H9 (cell line): Measurements from ENCODE around the gene PIGL. TPM values are rescaled to one million over a fixed set of nuclear protein-coding genes. Genes with fewer than 3 reads are reported as not detected.

Experiments used
- DNase-seq: peaks from one replicate; pipeline ENCODE4 v3.0.0-alpha.2; 2017
- H2AFZ ChIP-seq: one replicate; pipeline ENCODE4 v1.6.1; 2013; ENCODE audit warnings: mild to moderate bottlenecking, low read length, control low read depth, moderate library complexity
- H2AK5ac ChIP-seq: 2 replicates; pipeline ENCODE4 v1.6.1; 2013; ENCODE audit warnings: low read length, control low read depth, mixed read lengths; ENCODE audit not compliant: insufficient read length
- H2BK120ac ChIP-seq: one replicate; pipeline ENCODE4 v1.6.1; 2013; ENCODE audit warnings: low read depth, mild to moderate bottlenecking, low read length, control low read depth, inconsistent platforms; ENCODE audit not compliant: poor library complexity, severe bottlenecking
- H2BK12ac ChIP-seq: 2 replicates; pipeline ENCODE4 v1.6.1; 2013; ENCODE audit warnings: low read length, control low read depth, mixed read lengths, low read depth; ENCODE audit not compliant: insufficient read length
- H2BK15ac ChIP-seq: 2 replicates; pipeline ENCODE4 v1.6.1; 2013; ENCODE audit warnings: low read depth, low read length, control low read depth
- H2BK20ac ChIP-seq: one replicate; pipeline ENCODE4 v1.6.1; 2013; ENCODE audit warnings: low read depth, mild to moderate bottlenecking, low read length, control low read depth, inconsistent platforms; ENCODE audit not compliant: poor library complexity, severe bottlenecking
- H2BK5ac ChIP-seq: 2 replicates; pipeline ENCODE4 v1.6.1; 2013; ENCODE audit warnings: low read length, control low read depth, mixed read lengths; ENCODE audit not compliant: insufficient read length
- H3K14ac ChIP-seq: 2 replicates; pipeline ENCODE4 v1.6.1; 2013; ENCODE audit warnings: low read length, control low read depth; ENCODE audit not compliant: insufficient read depth
- H3K18ac ChIP-seq: 2 replicates; pipeline ENCODE4 v1.6.1; 2013; ENCODE audit warnings: low read depth, mild to moderate bottlenecking, mixed read lengths, low read length, control low read depth; ENCODE audit not compliant: insufficient read length
- H3K23ac ChIP-seq: 2 replicates; pipeline ENCODE4 v1.6.1; 2013; ENCODE audit warnings: low read length, control low read depth, mixed read lengths, low read depth; ENCODE audit not compliant: insufficient read length
- H3K23me2 ChIP-seq: 2 replicates; pipeline ENCODE4 v1.6.1; 2013; ENCODE audit warnings: low read depth, mild to moderate bottlenecking, mixed read lengths, low read length, control low read depth; ENCODE audit not compliant: insufficient read length, poor library complexity, severe bottlenecking
- H3K27ac ChIP-seq: 2 replicates; pipeline ENCODE4 v1.5.1; 2013; ENCODE audit warnings: low read length, control low read depth, mixed read lengths, low read depth; ENCODE audit not compliant: insufficient read length
- H3K27me3 ChIP-seq: 2 replicates; pipeline ENCODE4 v1.6.1; 2013; ENCODE audit warnings: low read length, control low read depth, inconsistent platforms; ENCODE audit not compliant: insufficient read depth
- H3K4ac ChIP-seq: 2 replicates; pipeline ENCODE4 v1.6.1; 2013; ENCODE audit warnings: low read depth, mild to moderate bottlenecking, control low read depth, inconsistent platforms, low read length, moderate library complexity
- H3K4me1 ChIP-seq: 2 replicates; pipeline ENCODE4 v1.6.1; 2013; ENCODE audit warnings: low read length, control low read depth, inconsistent platforms; ENCODE audit not compliant: insufficient read depth
- H3K4me2 ChIP-seq: 2 replicates; pipeline ENCODE4 v1.6.1; 2013; ENCODE audit warnings: low read length, control low read depth, mixed read lengths; ENCODE audit not compliant: insufficient read length, insufficient read depth
- H3K56ac ChIP-seq: 2 replicates; pipeline ENCODE4 v1.6.1; 2013; ENCODE audit warnings: low read depth, mild to moderate bottlenecking, mixed read lengths, low read length, control low read depth; ENCODE audit not compliant: insufficient read length
- H3K79me1 ChIP-seq: 2 replicates; pipeline ENCODE4 v1.6.1; 2013; ENCODE audit warnings: low read depth, mild to moderate bottlenecking, moderate library complexity, low read length, control low read depth, inconsistent platforms; ENCODE audit not compliant: insufficient read depth, poor library complexity, severe bottlenecking
- H3K79me2 ChIP-seq: 2 replicates; pipeline ENCODE4 v1.6.1; 2013; ENCODE audit warnings: low read length, control low read depth, inconsistent platforms; ENCODE audit not compliant: insufficient read depth
- H3K9ac ChIP-seq: 2 replicates; pipeline ENCODE4 v1.6.1; 2013; ENCODE audit warnings: low read length, control low read depth, mixed read lengths; ENCODE audit not compliant: insufficient read length; ENCODE audit errors: extremely low read depth
- H3K9me3 ChIP-seq: one replicate; pipeline ENCODE4 v1.6.1; 2013; ENCODE audit warnings: low read depth, low read length, inconsistent platforms; ENCODE audit not compliant: control insufficient read depth
- H3T11ph ChIP-seq: one replicate; pipeline ENCODE4 v1.6.1; 2013; ENCODE audit warnings: mild to moderate bottlenecking, low read length, control low read depth, inconsistent platforms
- H4K20me1 ChIP-seq: one replicate; pipeline ENCODE4 v1.6.1; 2013; ENCODE audit not compliant: control insufficient read depth, insufficient read length, insufficient read depth
- H4K5ac ChIP-seq: 2 replicates; pipeline ENCODE4 v1.6.1; 2013; ENCODE audit warnings: low read depth, mild to moderate bottlenecking, mixed read lengths, low read length, control low read depth; ENCODE audit not compliant: insufficient read length
- H4K8ac ChIP-seq: replicated peaks from 2 replicates; pipeline ENCODE4 v1.6.1; 2013; ENCODE audit warnings: low read length, control low read depth, mixed read lengths, low read depth; ENCODE audit not compliant: insufficient read length
- H4K91ac ChIP-seq: 2 replicates; pipeline ENCODE4 v1.6.1; 2013; ENCODE audit warnings: low read depth, mild to moderate bottlenecking, moderate library complexity, mixed read lengths, low read length, control low read depth; ENCODE audit not compliant: insufficient read length
- H3K27ac Mint-ChIP-seq, 3 experiments: 2 replicates in 2 of 3; 3 replicates in 1 of 3; pipeline ENCODE4 v1.8.0; 2020 to 2021; ENCODE audit warnings: mixed read lengths in 3 of 3, mild to moderate bottlenecking in 1 of 3, moderate library complexity in 1 of 3
- H3K27me3 Mint-ChIP-seq: 2 replicates; pipeline ENCODE4 v1.8.0; 2021; ENCODE audit warnings: low read depth, mild to moderate bottlenecking, moderate library complexity, mixed read lengths
- H3K36me3 Mint-ChIP-seq, 3 experiments: 2 replicates in 2 of 3; 3 replicates in 1 of 3; pipeline ENCODE4 v1.8.0; 2020 to 2021; ENCODE audit warnings: low read depth in 3 of 3, mixed read lengths in 3 of 3; ENCODE audit not compliant: insufficient read depth in 1 of 3
- H3K4me1 Mint-ChIP-seq, 2 experiments: 2 replicates each; pipeline ENCODE4 v1.8.0; 2020; ENCODE audit warnings: mixed read lengths in 2 of 2
- H3K4me3 Mint-ChIP-seq, 2 experiments: 2 replicates in 1 of 2; 3 replicates in 1 of 2; pipeline ENCODE4 v1.8.0; 2020 to 2021; ENCODE audit warnings: mild to moderate bottlenecking in 2 of 2, mixed read lengths in 2 of 2, moderate library complexity in 1 of 2
- H3K9me3 Mint-ChIP-seq, 2 experiments: 2 replicates in 1 of 2; 3 replicates in 1 of 2; pipeline ENCODE4 v1.8.0; 2020; ENCODE audit warnings: mild to moderate bottlenecking in 2 of 2, mixed read lengths in 2 of 2, moderate library complexity in 1 of 2
- WGBS: extraction: QIAGEN DNeasy Blood & Tissue Kit; methylation state at CpG from one replicate; pipeline ENCODE4 v1.1.7; 2013; ENCODE audit warnings: missing lambda C conversion rate, low lambda C conversion rate, mixed read lengths; ENCODE audit not compliant: insufficient read length; ENCODE audit errors: extremely low coverage; 5-methylcytosine and 5-hydroxymethylcytosine counted together
- total RNA-seq: library from RNA; stranded (reverse); gene quantifications from 2 replicates; pipeline ENCODE4 v1.2.1, GENCODE V29; 2021
- TF ChIP-seq, protein P1 (sequence below): fragments of 200-600 bp; sonication (generic); conservative IDR thresholded peaks from 3 replicates; pipeline ENCODE4 v1.8.0; 2021; ENCODE audit warnings: antibody characterized with exemption, mild to moderate bottlenecking

The PIGL gene
- total RNA-seq, 1 experiment from 2014 or later, result 21.6 TPM

- Histone ChIP-seq H3K79me2 (no peaks in the 10 kb centered on the region), H3K4ac (no peak overlapping the region), H2BK5ac (no peak overlapping the region), H4K8ac (no peak overlapping the region), H2AK5ac (no peak overlapping the region), H3K4me1 (no peaks in the 10 kb centered on the region; the same call in 1 of the 2 replicates), H4K91ac (no peak overlapping the region), H3K18ac (no peak overlapping the region), H3K4me2 (no peak overlapping the region), H2BK12ac (no peak overlapping the region), H3K27me3 (no peaks in the 10 kb centered on the region), H4K20me1 (no peaks in the 10 kb centered on the region), H3K23ac (no peak overlapping the region), H3K9me3 (no peaks in the 10 kb centered on the region), H2BK15ac (no peak overlapping the region), H3K27ac (no peak overlapping the region), H2BK120ac (no peak overlapping the region), H3T11ph (no peak overlapping the region), H3K79me1 (peaks cover 3% of the 10 kb centered on the region), H2BK20ac (no peak overlapping the region), H4K5ac (no peak overlapping the region), H3K23me2 (no peaks in the 10 kb centered on the region), H3K56ac (no peak overlapping the region), H3K9ac (no peak overlapping the region), H2AFZ (no peak overlapping the region), H3K14ac (no peak overlapping the region)
- Mint-ChIP-seq H3K9me3 (no peaks in the 10 kb centered on the region), H3K27ac (no peak overlapping the region), H3K27me3 (no peaks in the 10 kb centered on the region), H3K4me1 (peaks cover 12 to 13% of the 10 kb centered on the region in 2 experiments), H3K4me3 (no peak overlapping the region), H3K36me3 (peaks cover 0 to 7% (median 1%) of the 10 kb centered on the region in 3 experiments; a peak in 4 of 7 replicates)
- WGBS, result no CpG with 5 or more reads among the region's 3 CpGs
- DNase-seq, result no peak
- TF ChIP-seq, protein P1, sequence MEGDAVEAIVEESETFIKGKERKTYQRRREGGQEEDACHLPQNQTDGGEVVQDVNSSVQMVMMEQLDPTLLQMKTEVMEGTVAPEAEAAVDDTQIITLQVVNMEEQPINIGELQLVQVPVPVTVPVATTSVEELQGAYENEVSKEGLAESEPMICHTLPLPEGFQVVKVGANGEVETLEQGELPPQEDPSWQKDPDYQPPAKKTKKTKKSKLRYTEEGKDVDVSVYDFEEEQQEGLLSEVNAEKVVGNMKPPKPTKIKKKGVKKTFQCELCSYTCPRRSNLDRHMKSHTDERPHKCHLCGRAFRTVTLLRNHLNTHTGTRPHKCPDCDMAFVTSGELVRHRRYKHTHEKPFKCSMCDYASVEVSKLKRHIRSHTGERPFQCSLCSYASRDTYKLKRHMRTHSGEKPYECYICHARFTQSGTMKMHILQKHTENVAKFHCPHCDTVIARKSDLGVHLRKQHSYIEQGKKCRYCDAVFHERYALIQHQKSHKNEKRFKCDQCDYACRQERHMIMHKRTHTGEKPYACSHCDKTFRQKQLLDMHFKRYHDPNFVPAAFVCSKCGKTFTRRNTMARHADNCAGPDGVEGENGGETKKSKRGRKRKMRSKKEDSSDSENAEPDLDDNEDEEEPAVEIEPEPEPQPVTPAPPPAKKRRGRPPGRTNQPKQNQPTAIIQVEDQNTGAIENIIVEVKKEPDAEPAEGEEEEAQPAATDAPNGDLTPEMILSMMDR, result no peak
Measured at GRCh38 chr17:16239931-16240330, 22.9 kb downstream of the PIGL start.
